Activated naive CD8-positive, alpha-beta T cell treated with anti-CD3 and anti-CD28 coated beads, Interleukin-2, amount 10 ng/mL, durations not matched to agents 7 days and 5 days (primary cell): ENCODE measurements around the gene GPR151. TPM values are rescaled to one million over a fixed set of nuclear protein-coding genes. Genes with fewer than 3 reads are reported as not detected.

Experiments used
- ATAC-seq: fragments of 150-1000 bp; cut with Tn5 transposase; one replicate; pipeline ENCODE4 v1.10.0; 2021; ENCODE audit warnings: low read depth, moderate library complexity
- POLR2A ChIA-PET: fragments of 350-600 bp; sonication (Branson Sonifier 250); formaldehyde crosslinking; loops from one replicate; lab custom pipeline; 2021; ENCODE audit warnings: antibody characterized with exemption; lab: Charles Lee
- DNase-seq: peaks from one replicate; pipeline ENCODE4 v3.0.0; 2021
- H3K27ac Mint-ChIP-seq: one replicate; pipeline ENCODE4 v1.8.0; 2022; ENCODE audit warnings: mild to moderate bottlenecking, mixed read lengths
- H3K27me3 Mint-ChIP-seq: one replicate; pipeline ENCODE4 v1.8.0; 2022; ENCODE audit warnings: mild to moderate bottlenecking, moderate library complexity, mixed read lengths
- H3K36me3 Mint-ChIP-seq: one replicate; pipeline ENCODE4 v1.8.0; 2021; ENCODE audit warnings: mild to moderate bottlenecking, mixed read lengths
- H3K4me1 Mint-ChIP-seq: one replicate; pipeline ENCODE4 v1.8.0; 2021; ENCODE audit warnings: mixed read lengths
- H3K4me3 Mint-ChIP-seq: one replicate; pipeline ENCODE4 v1.8.0; 2022; ENCODE audit warnings: mild to moderate bottlenecking, moderate library complexity, mixed read lengths
- H3K9me3 Mint-ChIP-seq: one replicate; pipeline ENCODE4 v1.8.0; 2021; ENCODE audit warnings: mixed read lengths
- total RNA-seq, 2 experiments: library from RNA; stranded (reverse); gene quantifications; one replicate each; pipeline ENCODE4 v1.2.3, GENCODE V29; 2021

The GPR151 gene
- total RNA-seq, 2 experiments from 2014 or later = not detected

GRCh38 chr5:146507428-146507827, 8.6 kb downstream of the GPR151 start:
- H3K27me3 Mint-ChIP-seq = no peaks in the 10 kb centered on the region
- DNase-seq = no peak
- H3K4me3 Mint-ChIP-seq = no peak overlapping the region
- no peaks in the 10 kb centered on the region for H3K4me1 Mint-ChIP-seq
- POLR2A ChIA-PET = no interaction called here
- ATAC-seq = no peak
- H3K9me3 Mint-ChIP-seq = no peaks in the 10 kb centered on the region
- H3K36me3 Mint-ChIP-seq = peaks cover 42% of the 10 kb centered on the region
- no peak overlapping the region for H3K27ac Mint-ChIP-seq

- DNase-seq (no peak), ATAC-seq (no peak)
- POLR2A ChIA-PET = no interaction called here
- H3K9me3 Mint-ChIP-seq = no peaks in the 10 kb centered on the region
- H3K27ac Mint-ChIP-seq = no peak overlapping the region
- no peaks in the 10 kb centered on the region for H3K27me3 Mint-ChIP-seq
- H3K4me1 Mint-ChIP-seq = peaks cover 2% of the 10 kb centered on the region
- peaks cover 25% of the 10 kb centered on the region for H3K36me3 Mint-ChIP-seq
- H3K4me3 Mint-ChIP-seq = no peak overlapping the region
Measured at GRCh38 chr5:146499680-146500079, 16.3 kb downstream of the GPR151 start.

- no peaks in the 10 kb centered on the region for H3K27me3 Mint-ChIP-seq
- no peak overlapping the region for H3K4me3 Mint-ChIP-seq
- ATAC-seq (no peak), DNase-seq (no peak)
- POLR2A ChIA-PET = no interaction called here
- no peak overlapping the region for H3K27ac Mint-ChIP-seq
- peaks cover 20% of the 10 kb centered on the region for H3K36me3 Mint-ChIP-seq
- H3K9me3 Mint-ChIP-seq = no peaks in the 10 kb centered on the region
- peaks cover 2% of the 10 kb centered on the region for H3K4me1 Mint-ChIP-seq
Measured at GRCh38 chr5:146494656-146495055, 21.3 kb downstream of the GPR151 start.

GRCh38 chr5:146490089-146490843, 25.7 kb downstream of the GPR151 start:
- Mint-ChIP-seq H3K36me3 (peaks cover 25% of the 10 kb centered on the region), H3K27ac (no peak overlapping the region), H3K27me3 (no peaks in the 10 kb centered on the region), H3K4me1 (no peaks in the 10 kb centered on the region), H3K9me3 (no peaks in the 10 kb centered on the region), H3K4me3 (no peak overlapping the region)
- ATAC-seq (no peak), DNase-seq (no peak)
- POLR2A ChIA-PET = no interaction called here

- H3K36me3 Mint-ChIP-seq = peaks cover 36% of the 10 kb centered on the region
- POLR2A ChIA-PET = no interaction called here
- no peak for ATAC-seq
- no peaks in the 10 kb centered on the region for H3K27me3 Mint-ChIP-seq
- no peak for DNase-seq
- H3K9me3 Mint-ChIP-seq = no peaks in the 10 kb centered on the region
- H3K27ac Mint-ChIP-seq = no peak overlapping the region
- H3K4me3 Mint-ChIP-seq = no peak overlapping the region
- H3K4me1 Mint-ChIP-seq = no peaks in the 10 kb centered on the region
Measured at GRCh38 chr5:146484714-146485391, 31.1 kb downstream of the GPR151 start.

GRCh38 chr5:146482775-146483174, 33.2 kb downstream of the GPR151 start:
- H3K36me3 Mint-ChIP-seq = peaks cover 24% of the 10 kb centered on the region
- no peak overlapping the region for H3K4me3 Mint-ChIP-seq
- H3K27ac Mint-ChIP-seq = no peak overlapping the region
- no peaks in the 10 kb centered on the region for H3K27me3 Mint-ChIP-seq
- DNase-seq (no peak), ATAC-seq (no peak)
- POLR2A ChIA-PET = no interaction called here
- H3K9me3 Mint-ChIP-seq = no peaks in the 10 kb centered on the region
- no peaks in the 10 kb centered on the region for H3K4me1 Mint-ChIP-seq

- POLR2A ChIA-PET = no interaction called here
- Mint-ChIP-seq H3K4me1 (no peaks in the 10 kb centered on the region), H3K4me3 (no peak overlapping the region), H3K9me3 (no peaks in the 10 kb centered on the region), H3K27me3 (no peaks in the 10 kb centered on the region), H3K27ac (no peak overlapping the region), H3K36me3 (peaks cover 24% of the 10 kb centered on the region)
- no peak for ATAC-seq
- no peak for DNase-seq
Measured at GRCh38 chr5:146475906-146476305, 40.1 kb downstream of the GPR151 start.

GRCh38 chr5:146475190-146475780, 40.7 kb downstream of the GPR151 start:
- H3K4me1 Mint-ChIP-seq = no peaks in the 10 kb centered on the region
- no peak for DNase-seq
- H3K9me3 Mint-ChIP-seq = no peaks in the 10 kb centered on the region
- no peak for ATAC-seq
- H3K4me3 Mint-ChIP-seq = no peak overlapping the region
- H3K27ac Mint-ChIP-seq = no peak overlapping the region
- no peaks in the 10 kb centered on the region for H3K27me3 Mint-ChIP-seq
- H3K36me3 Mint-ChIP-seq = peaks cover 29% of the 10 kb centered on the region
- POLR2A ChIA-PET = no interaction called here

- no peak for DNase-seq
Measured at GRCh38 chr5:146474065-146474464, 41.9 kb downstream of the GPR151 start.

GRCh38 chr5:146467760-146468159, 48.2 kb downstream of the GPR151 start:
- POLR2A ChIA-PET = no interaction called here
- no peak overlapping the region for H3K27ac Mint-ChIP-seq
- H3K4me1 Mint-ChIP-seq = peaks cover 10% of the 10 kb centered on the region
- H3K9me3 Mint-ChIP-seq = no peaks in the 10 kb centered on the region
- ATAC-seq (no peak), DNase-seq (no peak)
- H3K27me3 Mint-ChIP-seq = no peaks in the 10 kb centered on the region
- no peak overlapping the region for H3K4me3 Mint-ChIP-seq
- H3K36me3 Mint-ChIP-seq = peaks cover 31% of the 10 kb centered on the region

More at GRCh38 chr5:146474065-146474464, 41.9 kb downstream of the GPR151 start:
- Mint-ChIP-seq H3K4me3 (no peak overlapping the region), H3K27me3 (no peaks in the 10 kb centered on the region), H3K36me3 (peaks cover 31% of the 10 kb centered on the region), H3K4me1 (no peaks in the 10 kb centered on the region), H3K9me3 (no peaks in the 10 kb centered on the region), H3K27ac (no peak overlapping the region)
- POLR2A ChIA-PET = no interaction called here
- ATAC-seq = no peak

GRCh38 chr5:146466521-146467349, 49.3 kb downstream of the GPR151 start:
- H3K36me3 Mint-ChIP-seq = peaks cover 33% of the 10 kb centered on the region
- H3K4me1 Mint-ChIP-seq = peaks cover 12% of the 10 kb centered on the region
- H3K27me3 Mint-ChIP-seq = no peaks in the 10 kb centered on the region
- no peak overlapping the region for H3K27ac Mint-ChIP-seq
- H3K4me3 Mint-ChIP-seq = no peak overlapping the region
- no peaks in the 10 kb centered on the region for H3K9me3 Mint-ChIP-seq
- DNase-seq (no peak), ATAC-seq (no peak)
- POLR2A ChIA-PET = no interaction called here

GRCh38 chr5:146463446-146463845, 52.5 kb downstream of the GPR151 start:
- POLR2A ChIA-PET = no interaction called here
- Mint-ChIP-seq H3K27ac (no peak overlapping the region), H3K36me3 (peaks cover 35% of the 10 kb centered on the region), H3K9me3 (no peaks in the 10 kb centered on the region), H3K27me3 (no peaks in the 10 kb centered on the region), H3K4me3 (no peak overlapping the region), H3K4me1 (peaks cover 22% of the 10 kb centered on the region)
- no peak for DNase-seq
- no peak for ATAC-seq
